ENCODE data around the gene LPP.

GRCh38 chr3:188624384-188624783 lies 470.4 kb downstream of the LPP start:
- TF ChIP-seq, protein P1, sequence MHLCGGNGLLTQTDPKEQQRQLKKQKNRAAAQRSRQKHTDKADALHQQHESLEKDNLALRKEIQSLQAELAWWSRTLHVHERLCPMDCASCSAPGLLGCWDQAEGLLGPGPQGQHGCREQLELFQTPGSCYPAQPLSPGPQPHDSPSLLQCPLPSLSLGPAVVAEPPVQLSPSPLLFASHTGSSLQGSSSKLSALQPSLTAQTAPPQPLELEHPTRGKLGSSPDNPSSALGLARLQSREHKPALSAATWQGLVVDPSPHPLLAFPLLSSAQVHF (CRISPR knock-in tag; IDR thresholded peaks at IDR 0.05), result no peak
- TF ChIP-seq CEBPB (IDR thresholded peaks at IDR 0.05; ENCODE audit: borderline replicate concordance, low read depth, low read length) (no peak), TCF7 (IDR thresholded peaks at IDR 0.05; ENCODE audit: low read depth) (no peak), GLMP (CRISPR knock-in tag; IDR thresholded peaks at IDR 0.05; ENCODE audit: borderline replicate concordance) (no peak), ZFX (CRISPR knock-in tag; IDR thresholded peaks at IDR 0.05; ENCODE audit: low read depth) (no peak), CTCF (CRISPR knock-in tag; IDR thresholded peaks at IDR 0.05) (no peak), SMAD9 (CRISPR knock-in tag; IDR thresholded peaks at IDR 0.05) (no peak), MNT (IDR thresholded peaks at IDR 0.05) (no peak), POLR2AphosphoS5 (IDR thresholded peaks at IDR 0.05; ENCODE audit: low read depth, low read length) (no peak)
- TF ChIP-seq, protein P2, sequence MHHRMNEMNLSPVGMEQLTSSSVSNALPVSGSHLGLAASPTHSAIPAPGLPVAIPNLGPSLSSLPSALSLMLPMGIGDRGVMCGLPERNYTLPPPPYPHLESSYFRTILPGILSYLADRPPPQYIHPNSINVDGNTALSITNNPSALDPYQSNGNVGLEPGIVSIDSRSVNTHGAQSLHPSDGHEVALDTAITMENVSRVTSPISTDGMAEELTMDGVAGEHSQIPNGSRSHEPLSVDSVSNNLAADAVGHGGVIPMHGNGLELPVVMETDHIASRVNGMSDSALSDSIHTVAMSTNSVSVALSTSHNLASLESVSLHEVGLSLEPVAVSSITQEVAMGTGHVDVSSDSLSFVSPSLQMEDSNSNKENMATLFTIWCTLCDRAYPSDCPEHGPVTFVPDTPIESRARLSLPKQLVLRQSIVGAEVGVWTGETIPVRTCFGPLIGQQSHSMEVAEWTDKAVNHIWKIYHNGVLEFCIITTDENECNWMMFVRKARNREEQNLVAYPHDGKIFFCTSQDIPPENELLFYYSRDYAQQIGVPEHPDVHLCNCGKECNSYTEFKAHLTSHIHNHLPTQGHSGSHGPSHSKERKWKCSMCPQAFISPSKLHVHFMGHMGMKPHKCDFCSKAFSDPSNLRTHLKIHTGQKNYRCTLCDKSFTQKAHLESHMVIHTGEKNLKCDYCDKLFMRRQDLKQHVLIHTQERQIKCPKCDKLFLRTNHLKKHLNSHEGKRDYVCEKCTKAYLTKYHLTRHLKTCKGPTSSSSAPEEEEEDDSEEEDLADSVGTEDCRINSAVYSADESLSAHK (CRISPR knock-in tag; IDR thresholded peaks at IDR 0.05; ENCODE audit: borderline replicate concordance), result no peak
- TF ChIP-seq, protein P3, sequence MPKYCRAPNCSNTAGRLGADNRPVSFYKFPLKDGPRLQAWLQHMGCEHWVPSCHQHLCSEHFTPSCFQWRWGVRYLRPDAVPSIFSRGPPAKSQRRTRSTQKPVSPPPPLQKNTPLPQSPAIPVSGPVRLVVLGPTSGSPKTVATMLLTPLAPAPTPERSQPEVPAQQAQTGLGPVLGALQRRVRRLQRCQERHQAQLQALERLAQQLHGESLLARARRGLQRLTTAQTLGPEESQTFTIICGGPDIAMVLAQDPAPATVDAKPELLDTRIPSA (CRISPR knock-in tag; IDR thresholded peaks at IDR 0.05; ENCODE audit: borderline replicate concordance), result no peak
